CD4-positive, alpha-beta T cell treated with Interleukin-4 for 4 hours (primary cell): ENCODE data around the gene SYT15.

ENCODE experiments used
- DNase-seq: peaks from one replicate; pipeline ENCODE4 v3.0.0-alpha.2; 2020

SYT15 gene

DNA sequence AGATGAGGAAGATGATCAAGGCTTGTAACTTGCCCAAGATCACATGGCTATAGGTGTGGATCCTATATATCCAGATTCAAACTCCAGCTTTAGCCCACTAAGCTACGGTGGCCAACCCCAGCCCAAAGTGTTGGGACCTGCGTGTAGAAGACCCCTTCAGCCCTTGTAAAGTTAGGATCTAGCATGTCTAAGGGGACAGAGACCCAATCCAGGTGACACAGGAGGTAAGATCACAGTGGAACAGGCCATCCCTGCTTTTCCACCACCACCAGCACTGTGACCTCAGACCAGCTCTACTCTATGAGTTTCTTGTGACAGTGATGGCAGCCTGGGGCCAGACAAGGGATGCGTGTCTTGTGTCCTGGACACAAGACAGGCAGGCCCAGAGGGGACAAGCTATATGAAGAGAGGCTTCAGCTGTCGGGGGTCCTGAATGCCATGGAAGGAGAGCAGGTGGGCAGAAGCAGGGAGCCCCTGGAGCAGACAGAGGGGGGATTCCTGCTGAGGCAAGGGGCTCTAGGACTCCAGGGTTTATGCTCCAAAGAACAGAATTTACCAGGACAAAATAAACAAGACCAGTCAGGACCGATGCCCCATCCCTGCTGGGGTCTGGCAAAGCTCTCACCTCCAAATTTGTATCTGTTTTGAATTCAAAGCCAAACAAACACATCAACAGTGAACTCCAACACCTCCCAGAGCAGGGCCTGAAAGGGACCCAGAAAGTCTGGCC lies 32.9 kb upstream of the SYT15 start:
- DNase-seq = no peak

DNA sequence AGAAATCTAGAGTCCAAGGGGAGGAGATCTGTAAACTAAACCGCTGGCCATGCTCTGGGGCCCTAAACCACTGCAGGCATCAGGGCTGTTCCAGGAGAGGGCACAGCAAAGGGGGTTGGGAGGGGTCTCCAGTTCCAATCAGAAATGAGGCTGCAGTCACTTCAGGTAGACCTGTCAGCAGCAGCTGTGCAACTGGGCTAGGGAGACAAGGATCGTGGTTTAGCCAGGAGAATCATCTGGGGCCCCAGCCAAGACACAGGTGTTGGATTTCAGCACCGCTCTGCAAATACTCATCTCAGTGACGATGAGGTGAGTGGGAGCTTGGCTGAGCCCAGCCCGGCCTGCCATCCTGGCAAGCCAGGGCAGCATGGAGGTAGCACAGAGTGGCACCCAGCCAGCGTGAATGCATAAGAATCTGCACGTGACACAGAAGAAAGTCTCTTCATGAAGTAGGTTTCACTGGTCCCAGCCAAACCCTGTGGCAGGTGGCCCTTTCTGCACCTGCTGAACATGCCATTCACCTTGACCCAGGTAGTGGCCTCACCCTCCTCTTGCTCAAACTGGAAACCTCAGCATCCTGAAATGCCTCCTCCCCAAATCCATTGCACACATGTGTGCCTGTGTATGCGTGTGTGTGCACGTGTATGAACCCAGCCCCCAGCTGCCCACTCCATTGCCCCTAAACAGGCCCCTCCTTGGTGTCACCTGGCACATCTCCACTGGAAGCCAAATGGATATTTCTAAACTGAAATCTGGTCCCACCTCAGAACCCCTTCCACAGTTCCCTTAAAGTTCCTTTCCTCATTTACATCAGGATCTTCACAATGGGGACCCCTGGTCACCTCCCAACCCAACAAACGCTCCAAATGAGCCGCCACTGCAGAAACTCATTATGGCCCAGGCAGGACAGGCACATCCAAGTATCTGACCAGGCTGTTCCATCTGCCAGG lies 32.1 kb upstream of the SYT15 start:
- no peak for DNase-seq

DNA sequence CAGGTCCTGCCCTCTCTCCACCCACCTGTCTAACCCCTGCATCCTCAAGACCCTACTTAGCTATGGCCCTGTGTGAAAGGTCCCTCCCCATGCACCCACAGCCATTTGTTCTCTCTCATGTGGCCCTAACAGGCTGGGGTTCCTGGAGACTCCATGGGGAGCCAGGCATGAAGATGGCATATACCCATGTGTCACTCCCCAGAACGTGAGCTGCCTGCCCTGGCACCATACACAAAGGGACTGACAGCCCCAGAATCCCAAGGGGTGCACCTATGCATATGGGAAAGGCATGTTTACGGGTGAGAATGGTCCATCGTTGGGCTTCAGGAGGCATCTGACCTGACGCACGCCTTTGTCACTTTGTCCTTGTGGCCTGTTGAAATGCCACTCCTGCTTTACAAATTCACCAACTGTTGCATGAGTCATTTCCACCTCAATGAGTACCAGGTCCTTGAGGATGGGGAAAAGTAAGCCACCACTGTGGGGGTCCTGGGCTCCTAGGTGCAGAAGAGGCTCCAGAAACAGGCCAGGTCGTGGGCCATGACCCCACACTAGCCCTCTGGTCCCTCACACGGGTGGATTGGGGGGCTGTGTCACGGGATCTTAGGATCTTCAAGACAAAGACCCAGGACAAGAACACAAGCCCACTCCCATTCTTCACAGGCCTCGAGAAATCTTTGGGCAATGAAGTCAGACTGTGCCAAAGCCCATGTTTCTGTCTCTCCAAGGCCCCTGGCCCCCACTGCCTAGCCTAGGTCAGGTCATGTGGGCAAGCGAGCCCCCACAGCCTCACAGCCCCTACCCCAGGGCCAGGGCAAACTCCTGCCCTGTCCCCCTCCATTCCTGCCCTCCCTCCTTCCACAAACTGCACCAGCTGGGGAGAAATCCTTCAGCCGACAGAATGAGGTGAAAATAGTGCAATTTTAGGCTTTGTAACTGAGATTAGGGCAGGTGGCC lies 31.1 kb upstream of the SYT15 start:
- DNase-seq = no peak

DNA sequence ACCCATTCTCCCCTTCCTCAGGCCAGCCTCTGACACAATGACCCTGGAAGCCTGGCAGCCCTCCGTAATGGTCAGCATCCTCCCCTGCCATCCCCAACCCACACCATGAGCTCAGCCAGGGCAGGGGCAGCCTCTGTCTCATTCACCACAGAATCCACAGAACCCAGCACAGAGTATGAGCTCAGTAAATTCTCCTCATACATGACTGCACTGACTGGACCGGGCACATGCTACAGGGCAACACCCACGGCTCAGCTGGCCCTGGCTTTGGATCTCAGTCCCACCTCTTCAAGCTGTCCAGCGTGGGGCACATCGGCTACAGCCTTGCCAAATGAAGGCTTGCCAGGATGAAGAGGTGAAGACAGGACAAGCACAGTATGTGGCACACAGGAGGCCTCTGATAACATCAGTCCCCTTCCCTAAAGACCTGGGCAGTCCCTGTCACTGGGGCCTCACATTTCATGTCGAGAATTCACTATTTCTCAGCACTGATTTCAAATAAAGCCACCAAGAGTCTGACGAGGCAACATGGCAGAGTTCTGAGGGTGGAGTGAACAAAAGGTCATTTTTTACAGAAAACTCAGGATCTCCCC lies 30.3 kb upstream of the SYT15 start:
- no peak for DNase-seq

DNA sequence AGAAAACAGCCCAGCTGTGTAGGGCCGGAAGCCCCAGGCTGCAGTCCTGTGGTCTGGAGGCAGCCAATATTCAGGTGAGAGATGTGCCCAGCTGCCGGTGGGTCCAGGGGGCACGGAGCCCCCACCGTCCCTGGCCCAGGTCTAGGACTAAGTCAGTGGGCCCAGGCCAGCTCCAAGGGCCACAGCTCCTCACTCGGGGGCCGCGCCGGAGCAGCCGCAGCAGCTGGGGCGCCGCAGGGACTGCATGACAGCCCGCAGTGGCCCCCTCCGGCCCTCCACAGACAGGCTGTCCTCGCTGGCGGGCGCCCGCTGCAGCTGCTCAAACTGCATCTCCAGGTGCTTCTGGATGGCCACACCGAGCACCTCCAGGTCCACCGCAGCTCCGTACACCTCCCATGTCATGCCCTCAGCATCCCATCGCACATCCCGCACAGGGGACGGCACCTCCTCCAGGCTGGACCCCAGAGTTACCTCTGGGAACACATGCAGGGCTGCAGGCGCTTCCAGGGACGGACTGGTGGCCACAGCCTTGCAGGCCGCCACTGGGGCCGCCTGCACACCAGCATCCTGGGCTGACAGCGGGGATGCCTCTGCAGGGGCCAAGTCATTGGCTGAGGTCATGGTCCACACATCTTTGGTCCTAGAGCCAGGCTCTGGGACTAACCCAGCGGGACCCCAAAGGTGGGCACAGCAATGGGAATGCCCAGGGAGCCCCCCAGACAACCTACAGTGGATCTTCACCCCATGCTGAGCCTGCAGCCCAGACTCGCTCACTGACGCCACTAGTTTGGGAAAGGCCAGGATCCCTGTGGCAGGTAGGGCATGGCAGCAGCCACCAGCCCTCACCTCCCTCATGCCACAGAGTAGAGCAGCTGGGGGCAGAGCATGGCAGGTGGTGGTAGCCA lies 29.5 kb upstream of the SYT15 start:
- no peak for DNase-seq

DNA sequence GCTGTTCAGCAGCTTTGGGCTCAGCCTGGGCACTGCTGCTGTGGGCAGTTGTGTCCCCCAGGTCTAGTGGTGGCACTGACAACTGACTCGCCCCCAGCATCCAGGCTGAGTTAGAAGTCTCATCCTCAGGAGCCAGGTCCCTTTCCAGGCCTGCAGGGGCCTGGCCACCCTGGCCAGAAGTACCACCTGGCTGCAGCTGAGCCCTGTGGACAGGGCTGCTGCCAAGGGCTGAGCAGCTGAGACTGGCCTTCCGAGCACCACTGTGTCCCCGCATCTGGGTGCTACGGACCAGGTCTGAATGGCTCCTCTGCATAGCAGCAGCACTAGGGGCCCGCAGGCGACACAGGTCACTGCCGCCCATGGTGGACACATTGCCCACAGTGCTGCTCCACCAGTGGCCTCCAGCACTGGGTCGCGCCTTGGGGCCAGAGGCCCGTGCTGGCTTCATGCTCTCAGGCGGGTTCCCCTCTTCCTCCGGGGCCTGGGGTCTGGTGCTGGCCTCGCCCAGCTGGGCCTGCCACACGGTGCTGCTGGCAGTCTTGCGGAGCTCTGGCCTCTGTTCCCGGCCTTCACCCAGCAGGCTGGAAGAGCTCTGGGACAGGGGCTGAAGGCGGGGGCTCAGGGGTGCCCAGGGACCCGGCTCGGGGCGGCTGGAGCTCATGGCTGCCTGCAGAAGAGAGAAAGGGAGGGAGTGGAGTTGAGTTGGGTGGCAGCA lies 28.7 kb upstream of the SYT15 start:
- no peak for DNase-seq

DNA sequence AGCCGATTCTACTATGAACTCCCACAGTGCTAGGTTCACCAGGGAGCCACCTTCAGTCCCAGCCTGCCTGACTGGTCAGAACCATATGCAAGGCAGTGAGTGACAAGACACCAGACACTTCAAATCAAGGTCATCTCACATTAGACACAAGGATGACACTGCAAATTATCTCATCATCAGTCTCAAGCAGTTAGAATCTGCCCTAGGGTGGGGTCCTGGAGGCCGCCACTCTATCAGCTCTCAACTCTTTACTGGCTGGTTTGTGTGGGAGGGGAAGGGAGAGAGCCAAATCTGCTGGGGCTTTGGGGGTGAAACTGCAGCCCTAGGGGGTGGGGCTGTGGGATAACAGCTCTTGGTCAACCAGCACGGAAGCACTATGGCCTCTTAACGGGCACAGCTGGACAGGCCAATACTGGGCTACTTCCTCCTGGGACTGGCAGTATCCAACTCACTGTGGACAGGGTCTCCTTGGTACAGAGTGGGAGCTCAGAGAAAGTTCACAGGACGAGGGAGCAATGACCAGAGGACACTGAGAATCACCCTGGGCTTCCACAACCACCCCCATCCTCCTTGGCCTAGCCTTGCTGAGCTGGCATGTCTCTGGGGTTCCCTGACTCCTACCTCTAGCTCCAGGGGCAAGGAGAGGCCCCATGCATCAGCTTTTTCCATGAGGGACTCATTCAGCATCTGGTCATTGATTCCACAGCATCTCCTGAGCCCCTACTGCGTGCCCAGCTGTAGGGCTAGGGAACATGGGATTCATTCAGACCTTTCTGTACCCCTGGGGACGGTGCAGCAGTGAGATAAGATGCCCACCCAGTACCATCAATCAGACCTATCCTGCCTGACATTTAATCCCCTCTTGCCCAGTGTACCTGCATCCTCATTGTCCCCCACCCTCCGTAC lies 27.9 kb upstream of the SYT15 start:
- no peak for DNase-seq

DNA sequence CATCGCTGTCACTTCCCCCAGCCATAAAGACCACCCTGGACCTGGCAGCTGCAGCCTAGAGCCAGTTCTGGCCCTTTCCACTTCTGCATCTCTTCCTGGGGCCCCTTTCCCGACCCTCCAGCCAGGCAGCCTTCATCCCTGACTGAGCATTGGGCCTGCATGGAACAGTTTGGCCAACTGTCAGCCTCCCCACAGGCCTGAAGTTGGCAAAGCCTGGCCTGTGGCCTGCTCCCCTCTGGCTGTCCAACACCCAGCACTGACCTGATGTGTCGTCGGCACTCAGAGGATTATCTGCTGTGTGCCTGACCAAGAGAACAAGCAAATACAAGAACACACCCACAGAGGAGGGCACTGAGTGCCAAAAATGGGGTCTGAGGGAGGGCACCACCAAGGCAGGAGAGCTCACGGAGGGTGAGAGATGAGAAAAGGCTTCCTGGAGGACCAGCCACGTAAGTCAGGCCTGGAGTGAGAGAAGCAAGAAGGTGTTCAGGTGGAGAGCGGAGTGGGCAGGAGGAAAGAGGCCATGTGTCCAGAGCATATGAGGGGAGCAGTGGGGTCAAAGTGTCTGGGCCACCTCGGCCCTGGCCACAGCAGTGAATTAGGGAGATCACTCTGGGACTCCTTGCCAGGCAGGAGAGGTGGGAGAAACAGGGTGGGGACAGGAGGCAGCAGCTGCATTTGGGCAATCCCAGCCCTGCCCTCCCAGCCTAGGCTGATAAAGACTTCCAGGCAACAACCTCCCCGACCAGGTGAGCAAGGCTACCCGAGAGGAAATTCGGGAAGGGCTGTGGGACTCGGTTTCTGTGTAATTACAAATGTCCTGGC lies 27.0 kb upstream of the SYT15 start:
- DNase-seq = no peak

DNA sequence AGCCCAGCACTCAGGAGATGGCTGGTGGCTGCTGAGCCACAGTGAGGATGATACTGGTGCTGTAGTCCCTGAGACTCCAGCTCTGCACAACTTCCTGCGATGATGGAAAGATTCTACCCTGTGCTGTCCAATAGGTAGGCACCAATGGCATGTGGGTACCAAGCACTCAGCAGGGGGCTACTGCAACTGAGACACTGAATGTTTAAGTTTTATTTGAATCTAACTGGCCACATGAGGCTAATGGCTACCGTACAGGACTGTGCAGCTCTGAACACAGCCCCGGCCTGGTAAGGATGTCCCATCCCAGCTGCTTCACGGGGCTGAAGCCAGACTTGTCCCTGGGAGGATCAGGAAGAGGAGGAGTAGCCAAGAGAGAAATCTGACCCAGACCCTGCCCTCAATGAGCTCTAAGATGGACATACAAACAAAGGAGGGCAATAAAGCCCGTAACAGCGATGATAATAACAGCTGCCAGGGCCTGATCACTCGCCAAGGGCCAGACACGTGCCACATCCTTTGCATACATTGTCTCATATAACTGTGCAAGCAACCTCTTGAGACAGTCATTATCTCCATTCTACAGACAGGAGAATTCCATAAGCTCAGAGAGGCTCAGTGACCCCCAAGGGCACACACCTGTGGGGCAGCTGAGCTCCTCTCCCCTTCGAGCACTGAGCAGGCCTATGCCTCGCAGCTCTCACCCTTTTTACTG lies 26.2 kb upstream of the SYT15 start:
- DNase-seq = no peak

DNA sequence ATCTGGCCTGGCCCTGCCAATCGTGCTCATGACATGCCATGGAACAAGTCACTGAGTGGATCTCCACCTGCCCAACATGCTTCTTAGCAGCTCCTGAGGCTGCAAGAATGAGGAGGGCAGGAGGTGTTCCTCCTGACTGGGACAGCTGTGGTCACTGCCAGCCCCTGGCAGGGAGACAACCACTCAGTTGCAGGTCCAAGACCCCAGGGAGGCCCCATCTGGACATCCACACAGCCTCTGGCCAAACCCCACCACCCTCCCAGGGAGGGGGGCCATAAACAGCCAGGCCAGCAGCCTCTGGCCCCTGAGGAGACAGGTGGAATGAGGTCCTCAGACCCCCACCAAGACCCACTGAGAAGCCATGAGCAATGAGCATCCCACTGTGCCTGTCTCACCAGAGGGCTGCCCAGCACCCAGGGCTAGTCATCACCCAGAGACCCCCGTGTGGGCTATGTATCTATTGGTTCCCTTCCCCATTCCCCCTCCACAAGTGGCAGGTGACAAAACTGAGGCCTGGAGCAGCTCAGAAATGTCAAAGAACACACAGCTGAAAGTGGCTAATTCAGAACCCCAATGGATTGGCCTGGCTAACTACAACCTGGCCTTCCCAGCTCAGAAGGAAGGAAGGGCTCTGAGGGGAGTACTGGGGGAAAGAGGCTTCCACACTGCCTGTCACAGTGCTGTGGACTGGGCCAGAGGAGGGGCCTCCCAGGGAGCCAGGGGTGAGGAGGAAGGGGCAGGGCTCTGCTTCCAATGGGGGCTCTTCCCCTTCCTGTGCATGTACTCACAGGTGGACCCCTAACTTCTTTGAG lies 25.5 kb upstream of the SYT15 start:
- no peak for DNase-seq

DNA sequence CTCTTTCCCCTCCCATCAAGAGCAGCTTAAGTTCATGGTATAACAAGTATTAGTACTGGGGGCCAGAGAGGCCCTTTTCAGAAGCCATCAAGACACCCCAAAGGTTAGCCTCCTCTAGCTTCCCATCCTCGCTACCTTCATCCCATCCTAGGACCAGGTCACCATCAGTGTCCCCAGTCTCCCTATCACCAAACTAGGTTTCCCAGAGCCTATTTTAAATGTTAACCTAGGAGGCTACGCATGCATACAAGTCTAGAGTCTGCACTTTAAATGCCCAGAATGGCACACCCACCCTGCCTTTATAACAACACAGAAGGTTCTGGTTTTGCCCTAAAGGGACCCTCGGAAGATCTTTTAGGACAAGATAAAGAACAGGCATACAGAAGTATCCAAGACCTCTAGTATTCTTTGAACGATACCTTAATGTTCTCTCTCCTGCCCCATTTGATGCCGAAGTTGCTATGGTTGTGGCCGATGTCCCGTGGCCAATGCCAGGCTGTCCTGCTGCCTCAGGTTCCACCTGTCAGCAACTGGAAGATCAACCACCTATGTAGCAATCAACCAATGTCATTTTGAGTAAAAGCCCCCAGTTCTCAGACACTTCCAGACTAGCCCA lies 24.7 kb upstream of the SYT15 start:
- no peak for DNase-seq

DNA sequence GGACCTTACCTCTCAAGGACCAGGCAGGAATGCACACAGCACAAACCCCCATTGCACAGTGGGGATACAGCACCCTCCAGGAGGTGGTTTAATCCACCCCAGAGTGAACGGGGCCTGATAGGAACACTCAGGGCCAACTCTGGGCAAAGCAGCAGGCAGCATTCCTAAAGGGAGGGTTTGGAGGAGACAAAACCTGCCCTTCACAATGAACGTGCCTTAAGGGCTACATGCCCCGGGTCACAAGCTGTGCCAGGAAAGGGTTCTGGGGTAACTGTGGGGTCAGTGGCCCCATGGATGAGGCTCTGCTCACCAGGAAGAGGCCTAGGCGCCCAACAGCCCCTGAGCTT lies 23.6 kb upstream of the SYT15 start:
- DNase-seq = no peak

DNA sequence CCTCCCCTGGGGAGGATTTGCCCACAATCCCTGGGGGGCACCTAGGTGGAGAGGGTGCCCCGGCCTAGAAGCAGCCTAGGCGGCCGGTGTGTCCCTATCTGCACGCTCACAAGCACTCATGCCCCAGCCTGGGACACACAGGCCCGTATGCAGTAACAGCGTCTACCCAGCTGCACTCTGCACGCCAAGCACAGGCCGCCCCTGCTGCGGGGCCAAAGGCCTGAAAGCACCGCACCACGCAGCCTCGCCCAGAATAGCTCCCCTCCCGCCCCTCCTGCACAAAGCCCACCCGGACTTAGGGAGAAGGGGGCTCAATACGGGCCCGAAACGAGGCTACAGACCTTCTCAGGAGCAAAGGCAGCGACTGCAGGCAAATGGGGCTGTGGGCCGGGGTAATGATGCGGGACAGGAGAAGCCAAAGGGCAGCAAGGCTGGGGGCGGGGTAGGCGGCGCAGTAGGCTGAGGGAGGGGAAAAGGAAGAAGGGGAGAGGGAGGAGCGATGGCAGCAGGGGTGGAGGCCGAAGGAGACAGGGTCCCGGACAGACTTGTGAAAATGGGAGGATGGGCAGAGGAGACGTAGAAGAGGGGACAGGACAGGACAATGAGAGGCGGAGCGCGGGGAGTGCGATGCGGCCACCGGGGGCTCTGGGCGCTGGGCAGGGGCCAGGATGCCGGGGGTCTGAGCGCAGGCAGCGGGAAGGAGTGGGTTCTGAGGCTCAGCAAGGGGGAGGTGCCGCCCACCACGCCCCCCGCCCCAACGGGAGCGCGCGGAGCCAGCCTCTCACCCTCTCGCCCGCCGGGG lies 23.0 kb upstream of the SYT15 start:
- DNase-seq = no peak

DNA sequence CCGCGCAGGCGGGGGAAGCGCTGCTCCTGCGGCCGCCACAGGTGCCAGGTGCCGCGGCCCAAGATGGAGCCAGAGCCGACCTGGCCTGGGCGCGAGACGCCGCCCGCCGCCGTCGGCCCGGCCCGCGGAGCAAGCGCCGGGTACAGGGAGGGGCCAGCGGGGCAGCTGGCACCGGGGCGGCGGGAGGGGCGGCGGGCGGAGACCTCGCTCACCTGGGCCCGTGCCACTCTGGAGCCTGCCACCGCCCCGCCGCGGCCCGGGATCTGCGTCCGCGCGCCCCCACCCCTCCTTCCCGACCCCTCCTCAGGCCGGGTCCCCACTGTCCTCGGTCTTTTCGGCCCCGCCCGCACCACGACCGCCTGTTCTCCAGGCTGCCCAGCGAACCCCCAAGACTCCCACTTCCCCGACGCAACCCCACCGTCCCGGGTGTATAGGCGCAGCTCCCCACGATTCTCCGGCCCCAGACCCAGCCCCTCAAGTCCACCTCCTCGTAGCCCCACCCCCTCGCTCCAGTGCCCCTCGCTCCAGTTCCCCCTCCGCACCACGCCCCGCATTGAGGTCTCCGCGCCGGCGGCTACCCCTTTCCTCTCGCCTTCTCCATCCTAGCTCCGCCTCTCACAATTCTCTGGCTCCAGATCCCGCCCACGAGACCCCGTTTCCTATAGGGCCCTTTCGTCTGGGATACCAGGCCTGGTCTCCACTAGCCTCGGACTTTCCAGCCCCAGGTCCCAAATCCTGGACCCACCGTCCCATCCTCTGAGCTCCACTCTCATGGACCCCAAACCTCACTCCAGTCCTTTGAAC lies 22.2 kb upstream of the SYT15 start, which contains the start of gene GPRIN2:
TSS of gene GPRIN2 (minus strand) at position 144 of the 804 bp plus-strand sequence. CDS start 5,922 bp downstream, outside the sequence.
- no peak for DNase-seq
